GM21528 (cell line): ENCODE results near the gene AAK1.
"Not testable (repeated sequence)": the region's sequence is repeated elsewhere in the genome, so short reads cannot be mapped to it uniquely, and the experiment has no call there.

Source experiments
- ATAC-seq: cut with Tn5 transposase; IDR thresholded peaks from one replicate; pipeline ENCODE4 v1.9.1; 2021; ENCODE audit warnings: mild to moderate bottlenecking, moderate library complexity; ENCODE audit not compliant: unreplicated experiment, low FRiP score

The AAK1 gene

DNA sequence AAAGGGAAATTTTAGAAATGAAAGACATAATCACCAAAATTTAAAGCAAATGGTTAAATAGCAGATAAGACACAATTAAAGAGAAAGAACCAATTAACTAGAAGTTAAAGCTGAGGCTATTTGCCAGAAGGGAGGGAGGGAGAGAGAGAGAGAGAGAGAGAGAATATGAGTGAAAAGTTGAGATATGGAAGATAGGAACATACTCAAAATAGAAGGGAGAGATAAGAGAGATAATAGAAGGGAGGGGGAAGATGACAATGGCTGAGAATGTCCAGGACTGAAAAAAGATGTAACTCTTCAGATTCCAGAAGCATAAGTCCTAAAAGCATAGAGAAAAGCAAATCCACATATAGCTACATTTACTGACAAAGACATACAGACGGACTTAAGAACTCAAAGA is 17.1 kb upstream of the AAK1 start:
- no peak for ATAC-seq

DNA sequence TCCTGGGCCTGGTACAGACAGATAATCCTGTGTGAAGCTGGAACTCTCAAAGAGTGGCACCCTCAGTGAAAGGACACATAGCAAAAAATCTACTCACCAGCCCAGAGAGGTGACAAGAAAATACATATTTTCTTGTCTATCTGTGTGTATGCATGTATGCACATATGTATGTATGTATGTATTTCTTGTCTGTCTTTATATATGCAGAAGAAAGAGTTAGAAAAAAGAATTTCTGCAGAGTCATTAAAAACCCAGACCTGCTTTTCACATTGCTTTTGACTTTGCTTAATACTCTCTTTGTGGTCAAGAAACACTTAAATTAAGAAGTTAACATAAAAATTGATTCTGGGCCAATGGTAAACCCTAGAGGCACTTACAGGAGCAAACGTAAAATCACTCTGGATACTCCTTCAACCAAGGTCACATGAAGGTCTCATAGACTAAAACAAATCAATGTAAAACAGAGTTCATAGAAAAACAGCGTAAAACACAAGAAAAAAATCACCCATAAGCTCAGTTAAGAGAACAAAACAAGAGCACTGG is 16.5 kb upstream of the AAK1 start:
- ATAC-seq = no peak

DNA sequence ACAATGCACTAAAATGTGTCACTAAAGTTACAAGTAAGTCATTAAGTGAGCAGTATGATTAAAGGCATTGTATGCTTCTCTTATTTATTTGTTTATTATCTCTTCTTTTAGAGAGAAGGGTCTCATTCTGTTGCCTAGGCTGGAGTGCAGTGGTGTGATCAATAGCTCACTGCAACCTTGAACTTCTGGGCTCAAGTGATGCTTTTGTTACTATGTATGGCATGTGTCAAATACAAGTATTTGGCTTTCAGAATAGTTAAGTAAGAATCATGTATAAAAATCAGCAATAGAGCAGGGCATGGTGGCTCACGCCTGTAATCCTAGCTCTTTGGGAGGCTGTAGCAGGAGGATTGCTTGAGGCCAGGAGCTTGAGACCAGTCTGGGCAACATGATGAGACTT is 15.8 kb upstream of the AAK1 start:
- no peak for ATAC-seq

DNA sequence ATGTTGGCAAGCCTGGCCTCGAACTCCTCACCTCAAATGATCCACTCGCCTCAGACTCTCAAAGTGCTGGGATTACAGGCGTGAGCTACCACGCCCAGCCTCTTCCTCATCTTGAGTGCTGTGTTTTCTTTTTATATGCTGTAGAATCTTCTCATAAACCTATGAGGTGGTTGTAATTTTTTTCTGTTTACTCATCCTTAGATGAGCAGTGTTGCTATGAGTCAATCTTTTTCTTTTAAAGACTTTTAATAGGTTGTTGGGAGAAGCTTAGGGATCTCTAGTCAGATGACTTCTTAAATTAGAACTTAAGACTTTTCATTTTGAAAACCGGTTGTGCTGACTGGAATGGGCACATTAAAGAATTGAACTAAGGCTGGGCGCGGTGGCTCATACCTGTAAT is 8.7 kb upstream of the AAK1 start:
- ATAC-seq = no peak

DNA sequence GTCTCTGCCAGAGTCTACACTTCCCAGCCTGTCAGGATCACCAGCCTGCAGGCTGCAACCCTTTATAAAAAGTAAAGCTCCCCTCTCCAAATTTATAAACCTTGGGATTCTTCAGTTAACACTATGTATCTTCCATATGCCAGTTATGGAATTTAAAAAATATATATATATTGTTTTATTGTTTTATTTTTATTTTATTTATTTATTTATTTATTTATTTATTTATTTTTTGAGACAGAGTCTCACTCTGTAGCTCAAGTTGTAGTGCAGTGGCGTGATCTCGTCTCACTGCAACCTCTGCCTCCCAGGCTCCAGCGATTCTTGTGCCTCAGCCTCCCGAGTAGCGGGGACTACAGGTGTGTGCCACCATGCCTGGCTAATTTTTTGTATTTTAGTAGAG is 3.7 kb upstream of the AAK1 start:
- not testable (repeated sequence) for ATAC-seq

DNA sequence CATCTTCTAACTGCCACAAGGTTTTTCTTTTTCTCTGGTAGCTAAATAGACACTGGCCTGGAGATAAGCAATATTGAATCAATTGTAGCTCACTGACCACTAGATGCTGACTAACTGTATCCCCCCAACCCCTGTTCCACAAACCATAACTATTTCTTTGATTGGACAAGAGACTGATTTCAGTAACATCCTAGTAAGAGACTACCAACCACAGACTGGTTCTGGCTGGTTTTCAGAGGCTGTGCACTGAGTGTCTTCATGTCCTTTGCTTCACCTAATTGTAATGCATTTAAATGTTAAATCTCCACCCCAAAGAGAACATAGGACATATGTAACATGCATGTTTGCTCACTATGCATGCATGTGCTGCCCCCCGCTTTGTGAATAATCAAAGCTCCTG is 3.2 kb upstream of the AAK1 start:
- ATAC-seq = no peak

DNA sequence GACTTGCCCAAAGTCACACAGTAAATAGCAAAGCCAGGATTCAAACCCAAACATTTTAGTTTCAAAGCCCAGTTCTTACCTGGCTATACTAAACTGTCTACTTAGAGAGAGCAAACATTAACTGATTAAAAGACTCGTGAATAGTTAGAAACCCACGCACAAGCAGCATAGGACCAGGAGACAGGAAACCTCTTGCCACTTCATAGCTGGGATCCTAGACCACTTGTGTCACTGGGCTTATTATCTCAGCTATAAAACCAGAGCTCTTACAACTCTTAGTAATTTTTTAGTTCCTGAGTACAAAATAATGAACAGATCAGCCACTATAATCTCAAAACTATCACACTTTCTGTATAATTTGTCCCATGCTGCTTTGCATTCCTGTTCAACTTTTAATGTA is 2.4 kb upstream of the AAK1 start:
- ATAC-seq = no peak

DNA sequence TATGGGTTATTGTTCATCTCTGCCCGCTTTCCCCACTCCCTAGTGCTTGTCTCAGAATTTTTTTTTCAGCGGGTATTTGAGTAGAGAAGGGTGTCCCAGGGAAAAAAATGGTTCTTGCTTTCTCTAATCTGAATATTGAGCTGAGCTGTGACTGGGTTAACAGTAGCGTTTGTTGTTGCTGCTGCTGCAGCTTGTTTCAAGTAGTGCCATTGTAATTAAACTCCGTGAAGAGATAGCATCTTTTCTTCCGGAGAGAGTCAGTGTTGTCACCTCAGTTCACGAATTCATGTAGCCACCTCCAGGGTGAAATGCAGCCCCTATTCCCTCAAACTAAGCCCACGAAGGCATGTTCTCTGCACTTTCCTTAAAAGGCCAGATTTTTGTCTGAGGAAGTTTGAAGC is 1.5 kb upstream of the AAK1 start:
- ATAC-seq = no peak

DNA sequence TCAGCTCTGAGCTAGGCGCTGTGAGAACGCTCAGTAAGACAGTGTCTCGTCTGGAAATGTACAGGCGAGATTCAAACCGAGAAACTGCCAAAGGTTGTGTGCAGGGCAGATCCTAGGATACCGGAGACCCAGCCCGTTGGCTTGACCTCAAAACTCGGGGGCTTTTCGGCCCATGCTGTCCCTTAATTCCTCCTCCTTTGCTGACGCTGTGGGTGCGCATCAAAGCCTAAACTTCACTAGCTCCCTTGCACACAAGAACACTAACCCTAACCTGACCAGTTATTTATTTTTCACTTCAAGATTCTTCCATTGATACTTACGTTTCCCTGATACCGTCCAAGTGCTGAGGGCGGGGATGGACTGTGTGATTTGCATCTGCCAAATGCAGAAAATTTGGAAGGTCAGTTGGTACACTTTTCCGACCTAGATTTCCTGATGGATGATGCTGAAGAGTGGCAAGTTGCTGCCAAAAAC is 1.0 kb upstream of the AAK1 start:
- ATAC-seq = peak; percentile 18

DNA sequence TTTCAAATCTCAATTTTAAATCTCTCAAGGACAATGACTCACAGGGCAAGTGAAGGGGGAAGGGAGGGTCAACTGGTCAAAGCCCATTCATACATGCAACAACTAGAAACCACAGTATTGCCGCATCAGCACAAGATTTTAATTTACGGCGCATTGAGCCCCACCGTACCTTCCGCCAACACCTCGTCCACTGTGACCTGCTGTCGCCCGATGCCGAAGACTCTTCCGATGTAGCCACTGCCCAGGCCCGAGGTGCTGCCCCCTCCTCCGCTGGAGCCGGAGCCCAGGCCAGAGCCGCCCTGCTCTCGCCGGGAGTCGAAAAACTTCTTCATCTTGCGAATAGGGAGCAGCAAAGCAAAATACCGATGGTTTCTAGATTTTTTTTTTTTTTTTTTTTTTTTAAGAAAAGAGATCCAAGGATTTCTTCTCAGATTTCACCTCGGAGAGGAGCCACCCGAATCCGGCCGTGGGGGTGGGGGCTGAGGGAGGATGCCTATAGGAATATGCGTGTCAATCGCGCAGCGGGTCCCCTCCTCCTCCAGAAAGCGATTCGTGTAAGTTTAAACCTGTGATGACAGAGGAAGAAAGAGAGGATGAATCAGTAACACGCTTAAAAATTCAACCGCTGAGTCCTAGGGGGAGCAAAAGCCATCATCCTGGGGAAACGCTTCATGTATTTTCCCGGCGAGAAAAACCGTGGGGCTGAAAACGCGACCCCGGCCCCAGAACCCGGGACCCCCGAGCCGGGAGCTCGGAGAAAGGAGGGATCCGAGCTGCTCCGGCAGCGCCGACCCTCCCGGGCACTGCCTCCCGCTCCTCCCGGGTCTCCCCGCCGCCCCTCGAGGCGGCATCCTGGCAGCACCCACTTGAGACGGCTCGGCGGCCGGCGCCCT is 584 bp downstream of the AAK1 start:
- no peak for ATAC-seq

DNA sequence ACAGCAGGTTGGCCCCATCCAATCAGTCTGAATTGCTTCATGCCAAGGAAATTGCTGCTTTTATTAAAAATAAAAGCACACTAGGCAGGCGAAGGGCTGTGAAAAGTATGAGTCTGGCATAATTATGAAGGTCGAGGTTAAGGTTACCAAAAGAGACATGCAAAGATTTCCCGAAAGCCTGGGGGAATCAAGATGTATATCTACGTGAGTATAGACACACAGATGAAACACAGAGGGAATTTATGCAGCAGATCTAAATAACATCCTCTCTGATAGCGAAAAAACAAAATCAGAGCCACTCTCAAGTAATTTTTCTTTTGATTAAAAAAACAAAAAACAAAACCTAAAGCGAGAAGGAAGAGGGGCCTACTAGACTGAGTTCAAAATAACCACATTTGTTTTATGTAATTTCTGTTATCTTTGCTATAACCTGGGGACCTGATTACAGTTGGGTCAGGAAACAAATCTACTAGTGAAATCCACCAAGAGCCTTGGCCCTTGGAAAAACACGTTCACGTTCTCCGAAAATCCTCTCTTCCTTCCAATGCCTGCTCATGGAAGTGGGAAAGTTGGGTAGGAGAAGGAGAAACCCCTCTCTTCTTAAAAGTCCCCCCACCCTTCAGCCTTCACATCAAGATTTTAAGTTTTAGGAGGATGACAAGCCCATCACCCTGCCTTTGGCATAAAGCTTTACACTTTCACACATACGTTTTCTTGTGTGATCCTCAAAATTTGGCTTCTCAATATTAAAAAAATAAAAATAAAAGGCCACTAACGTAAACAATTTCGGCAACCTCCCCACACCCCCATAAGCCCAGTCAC is 1.4 kb downstream of the AAK1 start:
- ATAC-seq = no peak

DNA sequence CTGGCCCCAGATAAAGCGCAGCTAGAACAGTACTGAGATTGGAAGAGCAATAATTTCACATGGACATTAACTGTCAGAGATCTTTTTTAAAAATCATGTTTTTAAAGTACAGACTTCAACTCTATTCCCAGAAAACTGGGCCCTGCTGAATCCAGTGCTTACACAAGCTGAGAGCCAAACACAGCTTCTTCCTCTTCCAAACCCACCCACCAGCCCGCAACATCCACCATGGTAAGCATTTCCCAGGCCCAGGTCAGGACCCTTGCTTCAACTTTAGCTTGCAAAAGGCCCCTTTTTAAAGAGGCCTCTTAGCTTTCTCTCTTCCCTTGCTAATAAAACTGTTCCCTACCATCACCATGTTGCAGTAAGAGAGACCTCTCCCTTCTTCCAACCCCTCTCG is 2.1 kb downstream of the AAK1 start:
- ATAC-seq = no peak

DNA sequence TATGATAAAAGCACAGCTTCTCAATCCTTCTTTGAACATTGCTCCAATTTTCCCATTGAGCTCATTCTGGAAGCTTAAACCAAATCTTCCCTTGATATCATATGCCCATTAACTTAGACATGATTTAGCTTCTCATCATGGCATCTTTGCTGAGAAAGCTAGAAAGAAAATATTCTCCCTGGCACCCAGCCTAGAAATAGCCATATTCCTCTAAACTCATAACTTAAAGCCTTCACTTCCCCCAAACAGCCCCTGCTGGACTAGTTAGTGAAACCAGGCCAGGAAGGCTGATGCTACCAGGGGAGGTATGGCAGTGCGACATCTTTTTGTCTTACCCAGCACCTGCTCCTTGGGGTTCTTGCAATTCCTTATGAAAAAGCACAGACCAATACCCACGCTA is 4.3 kb downstream of the AAK1 start:
- ATAC-seq = no peak

DNA sequence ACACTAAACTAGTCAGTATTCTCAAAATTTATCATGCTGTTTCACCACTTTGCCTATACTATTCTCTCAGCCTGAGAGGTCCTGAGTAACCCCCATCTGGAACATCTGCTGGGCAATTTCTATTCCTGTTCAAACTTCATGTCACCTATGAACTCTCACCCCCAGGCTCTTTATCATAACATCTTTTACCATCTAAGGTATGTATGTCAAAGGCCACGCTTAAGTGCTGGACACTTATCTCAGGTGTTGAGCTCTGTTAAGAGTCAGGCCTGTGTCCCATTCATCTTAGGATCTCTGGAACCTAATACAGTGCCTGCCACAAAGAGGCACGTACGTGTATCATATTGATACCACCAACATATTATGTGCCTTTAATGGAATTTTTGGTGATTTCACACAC is 4.9 kb downstream of the AAK1 start:
- no peak for ATAC-seq

DNA sequence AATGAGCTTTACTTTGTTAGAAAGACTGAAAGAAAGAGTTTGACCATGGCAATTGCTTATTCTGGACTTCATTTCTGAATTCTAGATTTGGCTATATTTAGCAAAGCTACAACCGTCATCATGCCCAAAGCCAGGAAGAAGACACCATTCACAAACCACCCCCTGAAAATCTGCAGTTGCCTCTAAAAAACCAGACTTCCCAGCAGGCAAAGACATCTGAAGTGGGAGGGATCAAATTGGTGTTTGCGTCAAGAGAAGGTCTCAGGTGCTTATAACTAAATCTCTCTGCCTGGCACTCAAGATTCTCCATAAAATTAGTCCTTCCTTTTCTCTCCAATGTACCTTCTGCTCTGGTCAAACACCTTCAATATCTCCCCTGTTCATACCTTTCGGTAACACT is 5.6 kb downstream of the AAK1 start:
- ATAC-seq = no peak

DNA sequence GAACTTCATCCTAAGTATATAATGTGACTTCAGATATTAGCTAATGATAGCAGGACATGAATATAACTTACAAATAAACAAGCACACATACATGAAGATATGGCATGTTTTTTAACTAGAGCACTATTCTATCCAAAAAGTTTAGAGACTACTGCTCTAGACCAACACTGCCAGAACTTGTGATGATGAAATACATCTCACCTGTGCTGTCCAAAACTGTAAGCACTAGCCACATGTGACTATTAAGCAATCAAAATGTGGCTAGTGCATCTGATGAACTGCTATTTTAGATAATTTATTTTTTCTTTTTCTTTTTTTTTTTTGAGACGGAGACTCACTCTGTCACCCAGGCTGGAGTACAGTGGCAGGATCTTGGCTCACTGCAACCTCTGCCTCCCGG is 7.1 kb downstream of the AAK1 start:
- no peak for ATAC-seq

DNA sequence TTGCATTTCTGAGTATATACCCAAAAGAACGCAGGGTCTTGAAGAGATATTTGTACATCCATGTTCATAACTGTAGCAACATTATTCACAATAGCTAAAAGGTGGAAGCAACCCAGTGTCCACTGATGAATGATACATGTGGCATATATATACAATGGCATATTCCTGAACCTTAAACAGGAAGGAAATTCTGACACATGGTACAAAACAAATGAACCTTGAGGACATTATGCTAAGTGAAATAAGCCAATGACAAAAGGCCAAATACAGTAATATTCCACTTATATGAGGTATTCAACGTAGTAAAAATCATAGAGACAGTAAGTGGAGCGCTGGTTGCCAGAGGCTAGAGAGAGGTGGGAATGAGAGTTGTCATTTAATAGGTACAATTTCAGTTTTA is 8.1 kb downstream of the AAK1 start:
- ATAC-seq = no peak

DNA sequence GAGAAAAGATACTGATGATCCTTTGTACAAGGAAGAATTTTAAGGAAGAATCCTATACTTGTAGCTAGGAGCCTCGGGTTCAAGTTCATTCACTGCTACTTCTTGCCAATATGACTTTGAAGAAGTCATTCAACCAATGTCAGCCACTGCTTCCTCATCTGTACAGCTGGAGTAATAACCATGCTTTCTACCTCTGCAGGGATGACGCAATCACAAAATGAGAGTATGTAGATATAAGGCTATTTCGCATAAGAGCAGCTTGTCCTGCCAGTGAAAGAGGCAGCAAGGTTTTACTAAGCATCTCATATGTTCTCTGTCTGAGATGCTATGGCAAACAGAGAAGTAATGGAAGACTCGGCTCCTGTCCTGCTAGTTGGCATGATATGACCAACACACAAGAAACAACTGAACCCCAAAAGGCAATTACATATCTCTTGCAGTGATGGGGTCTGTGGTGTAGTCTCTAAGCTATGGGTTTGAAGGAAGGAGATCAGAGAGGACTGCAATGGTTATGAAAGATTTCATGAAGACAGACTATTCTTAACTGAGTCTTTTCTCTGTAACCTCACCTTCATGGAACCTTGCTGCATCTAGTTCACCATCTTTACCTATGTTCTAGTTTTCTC is 9.2 kb downstream of the AAK1 start:
- ATAC-seq = no peak

DNA sequence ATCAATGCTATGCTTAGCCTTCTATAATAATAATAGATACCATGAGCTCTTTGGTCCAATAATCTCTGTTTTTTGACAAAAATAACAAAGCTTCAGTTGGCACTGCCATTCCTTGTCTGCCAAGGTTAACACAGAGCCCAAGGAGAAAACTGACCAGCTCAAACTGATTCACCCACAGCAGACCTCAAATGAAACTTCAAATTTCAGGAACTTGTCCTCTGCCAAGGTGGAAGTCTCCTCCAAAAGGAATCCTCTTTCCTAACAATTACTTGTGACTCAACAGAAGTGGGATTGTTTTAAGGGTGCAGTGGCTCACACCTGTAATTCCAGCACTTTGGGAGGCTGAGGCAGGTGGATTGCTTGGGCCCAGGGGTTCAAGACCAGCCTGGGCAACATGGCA is 12.1 kb downstream of the AAK1 start:
- no peak for ATAC-seq

DNA sequence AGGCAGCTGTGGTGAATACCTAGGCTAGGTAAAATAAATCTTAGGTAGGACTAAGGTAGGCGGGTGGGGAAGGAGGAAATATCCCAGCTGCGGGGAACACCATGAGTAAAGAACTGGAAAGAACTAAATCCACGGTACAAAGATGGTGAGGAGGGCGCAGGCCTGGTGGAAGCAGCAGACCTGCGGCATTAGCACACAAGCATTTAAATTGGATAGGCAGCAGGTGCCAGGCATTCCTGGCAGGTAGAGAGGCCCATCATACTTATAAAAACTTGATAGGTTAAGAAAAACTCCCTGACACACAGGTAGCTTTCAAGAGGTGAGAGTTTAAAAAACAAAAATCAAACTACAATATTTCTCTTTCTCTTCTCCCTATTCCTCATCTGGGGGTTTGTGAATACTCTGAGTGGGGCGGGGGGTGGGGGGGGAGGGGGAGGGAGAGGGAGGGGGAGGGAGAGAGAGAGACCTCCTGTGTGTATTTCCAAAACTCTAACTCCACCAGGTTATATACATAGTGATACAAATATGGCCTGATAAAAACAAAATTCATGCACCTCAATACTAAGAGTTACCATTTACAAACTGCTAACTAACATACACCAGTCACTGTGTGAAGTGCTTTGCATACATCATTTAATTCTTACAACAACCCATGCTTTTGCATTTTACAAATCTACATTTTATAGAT is 13.5 kb downstream of the AAK1 start:
- ATAC-seq = no peak
